ENCODE measurements around the gene RFX8.
"Not testable (repeated sequence)": the region's sequence is repeated elsewhere in the genome, so short reads cannot be mapped to it uniquely, and the experiment has no call there.

Gene RFX8

DNA sequence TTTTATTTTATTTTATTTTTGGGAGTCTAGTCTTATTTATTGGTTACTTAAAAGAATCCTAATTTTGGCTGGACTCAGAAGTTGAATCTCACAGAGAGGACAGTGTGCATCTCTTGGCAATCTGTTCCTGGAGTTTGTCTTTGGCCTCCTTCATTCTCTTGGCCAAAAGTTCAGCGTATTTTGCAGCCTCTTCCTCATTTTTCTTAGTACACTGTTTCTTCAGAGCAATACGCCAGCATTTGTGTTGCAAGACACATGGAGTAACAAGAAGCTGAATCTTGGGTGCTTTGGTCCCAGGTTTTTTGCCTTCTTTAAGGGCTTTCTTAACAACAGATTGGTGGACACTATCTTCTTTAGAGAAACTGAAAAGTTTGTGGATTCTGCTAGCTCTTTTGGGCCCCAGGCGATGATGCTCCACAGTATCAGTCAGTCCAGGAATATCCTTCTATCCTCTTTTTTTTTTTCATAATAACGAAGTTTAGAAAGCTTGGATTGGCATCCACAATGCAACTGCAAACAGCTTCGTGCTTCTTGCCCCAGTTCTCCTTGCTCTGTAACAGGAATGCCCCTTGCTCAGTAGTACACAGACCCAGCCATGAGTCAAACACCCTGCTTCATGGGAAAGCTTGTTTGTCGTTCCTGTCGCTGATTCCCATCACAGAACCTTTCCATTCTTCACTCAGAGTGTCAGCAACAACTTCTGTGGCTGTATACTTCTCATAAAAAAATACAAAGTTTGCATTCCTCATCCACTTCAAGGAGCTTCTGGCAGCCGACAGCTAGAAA, 34.8 kb upstream of the RFX8 start (continued):
- no peak for TF ChIP-seq ZNF354C (tag by site-specific recombination; IDR thresholded peaks at IDR 0.05; ENCODE audit: borderline replicate concordance, low read depth)
- TF ChIP-seq, protein P1, sequence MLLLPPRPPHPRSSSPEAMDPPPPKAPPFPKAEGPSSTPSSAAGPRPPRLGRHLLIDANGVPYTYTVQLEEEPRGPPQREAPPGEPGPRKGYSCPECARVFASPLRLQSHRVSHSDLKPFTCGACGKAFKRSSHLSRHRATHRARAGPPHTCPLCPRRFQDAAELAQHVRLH (tag by site-specific recombination; IDR thresholded peaks at IDR 0.05) = no peak

DNA sequence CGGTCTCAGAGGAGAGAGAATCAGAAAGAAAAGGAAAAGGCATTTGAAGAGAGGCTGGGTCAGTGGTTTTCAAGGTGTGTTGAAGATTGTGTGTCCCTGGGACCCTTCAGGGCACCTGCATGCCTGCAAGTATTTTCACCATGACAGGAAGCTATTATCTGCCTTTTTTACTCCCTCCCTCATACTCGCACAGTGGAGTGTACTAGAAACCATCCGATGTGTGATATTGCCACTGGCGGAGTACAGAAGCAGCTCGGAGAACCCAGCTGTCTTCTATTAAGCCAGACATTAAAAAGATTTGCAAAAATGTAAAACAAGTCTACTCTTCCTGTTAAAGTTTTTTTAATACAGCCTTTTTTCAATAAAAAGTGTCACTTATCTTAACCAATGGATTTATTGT, 33.7 kb upstream of the RFX8 start:
- Histone ChIP-seq H3K4me1 (ENCODE audit: control insufficient read depth, insufficient read depth, low read length) (no peaks in the 10 kb centered on the region), H3K36me3 (ENCODE audit: control insufficient read depth in 2 of 2, insufficient read depth in 1 of 2, low read length in 2 of 2) (no peaks in the 10 kb centered on the region), H3K9me3 (ENCODE audit: control insufficient read depth, insufficient read depth, low read depth, low read length) (no peaks in the 10 kb centered on the region), H3K27ac (ENCODE audit: extremely low read depth, low read depth, low read length) (no peak overlapping the region), H3K4me3 (ENCODE audit: low read depth, low read length) (no peak overlapping the region)
- TF ChIP-seq HOXA7 (CRISPR knock-in tag; IDR thresholded peaks at IDR 0.05; ENCODE audit: borderline replicate concordance) = no peak
- no peak for TF ChIP-seq ZNF354C (tag by site-specific recombination; IDR thresholded peaks at IDR 0.05; ENCODE audit: borderline replicate concordance, low read depth)
- no peak for TF ChIP-seq ZNF211 (tag by site-specific recombination; IDR thresholded peaks at IDR 0.05; ENCODE audit: low read depth)
- no peak for TF ChIP-seq KLF1 (tag by site-specific recombination; IDR thresholded peaks at IDR 0.05)
- no peak for TF ChIP-seq ZNF837 (tag by site-specific recombination; IDR thresholded peaks at IDR 0.05)
- TF ChIP-seq ZNF366 (tag by site-specific recombination; conservative IDR thresholded peaks at IDR 0.05) = no peak
- no peak for TF ChIP-seq ZNF324 (tag by site-specific recombination; IDR thresholded peaks at IDR 0.05)
- no peak for TF ChIP-seq ZNF423 (tag by site-specific recombination; IDR thresholded peaks at IDR 0.05)
- no peak for TF ChIP-seq ZNF16 (tag by site-specific recombination; IDR thresholded peaks at IDR 0.05; ENCODE audit: low read depth)
- TF ChIP-seq SETDB1 (IDR thresholded peaks at IDR 0.05; ENCODE audit: insufficient read length, low read length) = no peak
- no peak for TF ChIP-seq ZNF112 (tag by site-specific recombination; IDR thresholded peaks at IDR 0.05)
- TF ChIP-seq ZXDB (tag by site-specific recombination; IDR thresholded peaks at IDR 0.05) = no peak
- POLR2A ChIA-PET = no interaction called here
- CTCF ChIA-PET = interaction anchor here (0.5 to 0.6 kb wide), 3 partner anchors 128 to 440 kb away, joined by 3 to 4 read pairs (median 3); no protein-coding TSS in a partner anchor

DNA sequence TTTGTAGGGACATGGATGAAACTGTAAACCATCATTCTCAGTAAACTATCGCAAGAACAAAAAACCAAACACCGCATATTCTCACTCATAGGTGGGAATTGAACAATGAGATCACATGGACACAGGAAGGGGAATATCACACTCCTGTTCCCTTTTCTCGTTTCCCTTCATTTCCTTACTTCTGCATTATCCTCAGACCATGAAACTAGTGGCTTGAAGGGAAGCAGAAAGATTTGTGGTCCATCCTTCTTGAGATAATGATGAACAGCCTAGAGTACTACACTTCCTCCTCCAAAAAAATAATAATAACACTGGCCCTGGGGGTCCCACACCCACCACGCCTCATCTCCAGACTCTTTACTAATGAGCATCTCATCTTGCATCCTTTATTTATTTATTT, 30.4 kb upstream of the RFX8 start:
- H3K4me1 ChIP-seq (ENCODE audit: control insufficient read depth, insufficient read depth, low read length); H3K27ac ChIP-seq (ENCODE audit: extremely low read depth, low read depth, low read length); H3K9me3 ChIP-seq (ENCODE audit: control insufficient read depth, insufficient read depth, low read depth, low read length); H3K36me3 ChIP-seq (ENCODE audit: control insufficient read depth in 2 of 2, insufficient read depth in 1 of 2, low read length in 2 of 2); POLR2A ChIA-PET; H3K4me3 ChIP-seq (ENCODE audit: low read depth, low read length); CTCF ChIA-PET: not testable (repeated sequence)

DNA sequence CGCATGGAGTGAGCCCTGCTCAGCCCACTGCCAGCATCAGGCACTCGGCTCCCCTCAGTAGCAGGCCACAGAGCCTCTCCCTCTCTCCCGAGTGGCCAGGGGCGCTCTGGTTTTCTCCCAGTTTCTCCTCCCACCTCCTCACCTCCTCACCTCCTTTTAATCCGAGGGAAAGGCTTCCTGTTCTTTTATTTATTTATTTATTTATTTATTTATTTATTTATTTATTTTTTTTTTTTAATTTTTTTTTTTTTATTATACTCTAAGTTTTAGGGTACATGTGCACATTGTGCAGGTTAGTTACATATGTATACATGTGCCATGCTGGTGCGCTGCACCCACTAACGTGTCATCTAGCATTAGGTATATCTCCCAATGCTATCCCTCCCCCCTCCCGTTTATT, 29.8 kb upstream of the RFX8 start:
- H3K4me3 ChIP-seq (ENCODE audit: low read depth, low read length); H3K4me1 ChIP-seq (ENCODE audit: control insufficient read depth, insufficient read depth, low read length); H3K36me3 ChIP-seq (ENCODE audit: control insufficient read depth in 2 of 2, insufficient read depth in 1 of 2, low read length in 2 of 2); H3K9me3 ChIP-seq (ENCODE audit: control insufficient read depth, insufficient read depth, low read depth, low read length); CTCF ChIA-PET; POLR2A ChIA-PET; H3K27ac ChIP-seq (ENCODE audit: extremely low read depth, low read depth, low read length): not testable (repeated sequence)
- TF ChIP-seq ZNF426 (tag by site-specific recombination; IDR thresholded peaks at IDR 0.05) (peak; percentile 28), ZNF654 (tag by site-specific recombination; IDR thresholded peaks at IDR 0.05; ENCODE audit: low read depth) (0 out of 2 replicates have a peak, but pooled peaks have one; percentile 6), ZNF394 (tag by site-specific recombination; IDR thresholded peaks at IDR 0.05; ENCODE audit: borderline replicate concordance) (peak; percentile 57; the same call in 1 of the 2 replicates), ZNF623 (tag by site-specific recombination; IDR thresholded peaks at IDR 0.05) (peak; percentile 21; the same call in 1 of the 2 replicates), ZNF555 (tag by site-specific recombination; conservative IDR thresholded peaks at IDR 0.05) (peak; percentile 19; the same call in 1 of the 2 replicates), ZBTB8A (tag by site-specific recombination; IDR thresholded peaks at IDR 0.05) (peak; percentile 26; the same call in 1 of the 2 replicates)
- TF ChIP-seq, protein P2, sequence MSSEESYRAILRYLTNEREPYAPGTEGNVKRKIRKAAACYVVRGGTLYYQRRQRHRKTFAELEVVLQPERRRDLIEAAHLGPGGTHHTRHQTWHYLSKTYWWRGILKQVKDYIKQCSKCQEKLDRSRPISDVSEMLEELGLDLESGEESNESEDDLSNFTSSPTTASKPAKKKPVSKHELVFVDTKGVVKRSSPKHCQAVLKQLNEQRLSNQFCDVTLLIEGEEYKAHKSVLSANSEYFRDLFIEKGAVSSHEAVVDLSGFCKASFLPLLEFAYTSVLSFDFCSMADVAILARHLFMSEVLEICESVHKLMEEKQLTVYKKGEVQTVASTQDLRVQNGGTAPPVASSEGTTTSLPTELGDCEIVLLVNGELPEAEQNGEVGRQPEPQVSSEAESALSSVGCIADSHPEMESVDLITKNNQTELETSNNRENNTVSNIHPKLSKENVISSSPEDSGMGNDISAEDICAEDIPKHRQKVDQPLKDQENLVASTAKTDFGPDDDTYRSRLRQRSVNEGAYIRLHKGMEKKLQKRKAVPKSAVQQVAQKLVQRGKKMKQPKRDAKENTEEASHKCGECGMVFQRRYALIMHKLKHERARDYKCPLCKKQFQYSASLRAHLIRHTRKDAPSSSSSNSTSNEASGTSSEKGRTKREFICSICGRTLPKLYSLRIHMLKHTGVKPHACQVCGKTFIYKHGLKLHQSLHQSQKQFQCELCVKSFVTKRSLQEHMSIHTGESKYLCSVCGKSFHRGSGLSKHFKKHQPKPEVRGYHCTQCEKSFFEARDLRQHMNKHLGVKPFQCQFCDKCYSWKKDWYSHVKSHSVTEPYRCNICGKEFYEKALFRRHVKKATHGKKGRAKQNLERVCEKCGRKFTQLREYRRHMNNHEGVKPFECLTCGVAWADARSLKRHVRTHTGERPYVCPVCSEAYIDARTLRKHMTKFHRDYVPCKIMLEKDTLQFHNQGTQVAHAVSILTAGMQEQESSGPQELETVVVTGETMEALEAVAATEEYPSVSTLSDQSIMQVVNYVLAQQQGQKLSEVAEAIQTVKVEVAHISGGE (tag by site-specific recombination; conservative IDR thresholded peaks at IDR 0.05; ENCODE audit: low read depth) = peak; percentile 53

All from HEK293 (cell line).